Endometrial microvascular endothelial cells (primary cell): ENCODE results near the gene CEP72. TPM values are rescaled to one million over a fixed set of nuclear protein-coding genes. Genes with fewer than 3 reads are reported as not detected.
"Not testable (repeated sequence)": the region's sequence is repeated elsewhere in the genome, so short reads cannot be mapped to it uniquely, and the experiment has no call there.

Experiments used
- in situ Hi-C: cut with HindIII; loops from 2 replicates; pipeline ENCODE4 v1.10.0; 2017; ENCODE audit warnings: low sequenced_read_pairs, low pct_unique_long_range_greater_than_20kb; ENCODE audit errors: inconsistent ontology term
- total RNA-seq: library from RNA; depleted of rRNA; stranded (reverse); fragments of >200 nt; gene quantifications from one replicate; pipeline ENCODE4 v1.2.3, GENCODE V29; 2015; ENCODE audit errors: inconsistent ontology term

The CEP72 gene
- total RNA-seq, 1 donor from 2014 or later, result 8.9 TPM

DNA sequence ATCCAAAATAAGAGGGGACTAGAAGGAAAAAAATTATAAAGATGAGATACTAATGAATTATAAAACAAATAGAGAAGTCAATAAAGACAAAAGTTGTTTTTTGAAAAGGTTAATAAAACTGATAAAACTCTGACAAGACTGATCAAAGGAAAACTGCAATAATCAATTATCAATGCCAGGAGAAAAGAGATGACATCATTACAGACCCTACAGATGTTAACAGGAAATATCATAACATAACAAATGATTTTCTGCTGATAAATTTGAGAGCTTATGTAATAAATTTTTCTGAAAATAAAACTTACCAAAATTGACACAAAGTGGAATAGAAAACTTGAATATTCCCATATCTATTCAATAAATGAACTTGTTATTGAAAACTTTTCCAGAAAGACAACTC, 34.3 kb upstream of the CEP72 start:
- in situ Hi-C loops, result no loop called here

GRCh38 chr5:579211-579610, 32.9 kb upstream of the CEP72 start:
- in situ Hi-C loops, result no loop called here

GRCh38 chr5:579746-580366, 32.3 kb upstream of the CEP72 start:
- in situ Hi-C loops, result no loop called here

DNA sequence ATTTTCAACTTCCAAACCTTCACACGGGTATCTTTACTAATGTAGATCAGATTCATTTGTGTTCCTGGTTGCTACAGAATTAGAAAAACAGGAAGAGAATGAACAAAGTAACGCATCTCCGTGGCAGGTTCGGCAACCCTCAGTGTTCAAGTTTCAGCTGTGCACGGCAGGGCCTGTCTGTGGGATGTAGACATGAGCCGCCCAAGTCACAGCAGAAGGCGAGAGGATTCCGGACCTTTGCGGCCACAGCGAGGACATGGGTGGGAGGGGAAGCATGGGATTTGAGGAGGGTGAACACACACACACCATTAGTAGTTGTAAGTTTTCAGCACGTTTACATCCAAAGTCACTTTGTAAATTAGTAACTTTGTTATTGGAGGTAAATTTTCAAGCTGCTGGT, 31.7 kb upstream of the CEP72 start:
- in situ Hi-C loops, result no loop called here

DNA sequence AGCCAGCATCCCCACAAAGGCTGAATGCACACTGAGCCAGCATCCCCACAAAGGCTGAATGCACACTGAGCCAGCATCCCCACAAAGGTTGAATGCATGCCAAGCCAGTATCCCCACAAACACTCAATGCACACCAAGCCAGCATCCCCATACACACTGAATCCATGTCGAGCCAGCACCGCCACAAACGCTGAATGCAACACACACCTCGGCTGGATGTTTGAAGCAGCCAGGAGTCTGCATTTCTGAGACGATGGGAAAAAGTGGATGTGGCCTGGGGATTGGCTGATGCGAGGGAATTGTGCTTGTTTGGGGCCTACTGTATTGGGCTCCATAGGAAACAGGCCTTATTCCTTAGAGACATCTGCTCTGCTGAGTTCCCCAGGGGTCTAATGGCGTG, 30.9 kb upstream of the CEP72 start:
- in situ Hi-C loops, result no loop called here

DNA sequence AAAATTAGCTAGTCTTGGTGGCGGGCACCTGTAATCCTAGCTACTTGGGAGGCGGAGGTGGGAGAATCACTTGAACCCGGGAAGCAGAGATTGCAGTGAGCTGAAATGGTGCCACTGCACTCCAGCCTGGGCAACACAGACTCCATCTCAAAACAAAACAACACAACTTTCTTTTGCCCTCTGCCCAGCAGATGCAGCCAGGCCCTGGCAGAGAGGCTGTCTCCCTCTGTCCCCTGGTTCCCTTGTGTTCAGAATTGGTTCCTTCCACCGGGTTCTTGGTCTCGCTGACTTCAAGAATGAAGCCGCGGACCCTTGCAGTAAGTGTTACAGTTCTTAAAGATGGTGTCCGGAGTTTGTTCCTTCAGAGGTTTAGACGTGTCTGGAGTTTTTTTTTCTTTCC, 30.2 kb upstream of the CEP72 start:
- in situ Hi-C loops, result no loop called here

DNA sequence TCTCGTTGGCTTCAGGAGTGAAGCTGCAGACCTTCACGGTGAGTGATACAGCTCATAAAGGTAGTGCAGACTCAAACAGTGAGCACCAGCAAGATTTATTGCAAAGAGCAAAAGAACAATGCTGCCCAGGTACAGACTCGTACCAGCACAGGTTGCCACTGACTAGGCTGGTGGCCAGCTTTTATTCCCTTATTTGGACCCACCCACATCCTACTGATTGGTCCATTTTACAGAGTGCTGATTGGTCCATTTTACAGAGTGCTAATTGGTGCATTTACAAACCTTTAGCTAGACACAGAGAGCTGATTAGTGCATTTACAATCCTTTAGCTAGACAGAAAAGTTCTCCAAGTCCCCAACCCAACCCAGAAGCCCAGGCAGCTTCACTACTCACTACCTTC, 29.7 kb upstream of the CEP72 start:
- in situ Hi-C loops, result not testable (repeated sequence)

DNA sequence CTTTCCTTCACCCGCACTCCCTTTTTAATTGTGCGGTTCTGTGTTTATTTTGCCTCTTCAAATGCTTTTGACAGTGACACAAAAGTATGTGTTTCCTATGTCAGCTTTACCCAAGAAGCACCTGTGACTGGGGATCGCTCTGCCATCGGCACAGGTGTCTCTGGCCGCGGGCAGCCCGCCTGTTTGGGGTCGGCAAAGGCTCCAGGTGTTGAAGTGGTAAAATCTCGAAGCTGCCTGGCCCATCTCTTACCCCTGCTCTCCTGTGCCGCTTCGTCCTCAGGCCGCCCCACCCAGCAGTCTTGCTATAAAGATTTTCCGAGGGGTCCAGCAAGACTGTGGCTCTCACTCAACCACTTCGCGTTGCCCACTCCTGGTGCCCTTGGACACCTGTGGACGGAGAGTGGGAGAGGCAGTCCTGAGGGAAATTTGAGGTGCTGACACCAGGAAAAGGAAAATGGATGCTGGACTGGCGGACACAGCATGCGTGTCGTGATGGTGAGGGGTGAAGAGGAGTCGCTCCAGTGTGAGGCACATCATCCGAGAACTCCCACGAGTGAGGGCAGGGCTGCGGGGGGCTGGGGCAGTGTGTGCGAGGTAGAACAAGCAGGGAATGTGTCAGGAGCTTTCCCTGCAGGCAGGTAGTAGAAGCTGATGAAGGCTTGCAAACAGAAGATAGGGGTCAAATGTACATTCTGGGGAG, 29.1 kb upstream of the CEP72 start:
- in situ Hi-C loops, result no loop called here

DNA sequence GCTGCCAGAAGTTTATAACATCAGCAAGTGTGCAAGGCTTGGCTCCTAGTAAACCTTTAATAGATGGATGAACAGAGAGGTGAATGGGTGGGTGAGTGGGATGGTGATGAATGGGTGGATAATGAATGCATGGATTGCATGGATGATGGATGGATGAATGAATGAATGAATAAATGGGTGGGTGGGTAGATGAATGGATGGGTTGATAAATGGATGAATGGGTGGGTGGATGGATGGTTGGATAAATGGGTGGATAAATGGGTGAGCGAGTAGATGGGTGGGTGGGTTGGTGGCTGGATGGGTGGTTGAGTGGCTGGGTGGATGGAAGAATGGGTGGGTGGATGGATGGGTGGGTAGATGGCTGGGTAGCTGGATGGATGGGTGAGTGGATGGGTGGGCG, 28.5 kb upstream of the CEP72 start:
- in situ Hi-C loops, result no loop called here

GRCh38 chr5:584216-584615, 27.9 kb upstream of the CEP72 start:
- in situ Hi-C loops, result no loop called here

- in situ Hi-C loops, result no loop called here
Observed at GRCh38 chr5:584846-585245, 27.3 kb upstream of the CEP72 start.

DNA sequence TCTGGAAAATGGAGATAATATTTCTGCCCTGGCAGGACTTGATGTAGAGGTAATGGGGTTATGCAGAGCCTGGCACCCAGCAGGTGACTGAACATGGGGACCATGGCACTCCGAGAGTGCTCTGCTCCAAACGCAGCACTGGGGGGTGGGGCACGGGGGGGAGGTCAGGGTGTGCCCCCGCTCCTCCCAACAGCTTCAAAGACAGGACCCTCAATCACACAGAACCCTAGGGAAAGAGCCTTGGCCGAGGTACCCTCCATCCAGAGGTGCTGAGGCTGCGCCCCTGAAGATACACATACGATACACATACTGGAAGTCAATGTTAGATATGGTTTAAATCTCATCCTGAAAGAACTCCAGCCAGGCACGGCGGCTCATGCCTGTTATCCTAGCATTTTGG, 26.6 kb upstream of the CEP72 start:
- in situ Hi-C loops, result no loop called here

DNA sequence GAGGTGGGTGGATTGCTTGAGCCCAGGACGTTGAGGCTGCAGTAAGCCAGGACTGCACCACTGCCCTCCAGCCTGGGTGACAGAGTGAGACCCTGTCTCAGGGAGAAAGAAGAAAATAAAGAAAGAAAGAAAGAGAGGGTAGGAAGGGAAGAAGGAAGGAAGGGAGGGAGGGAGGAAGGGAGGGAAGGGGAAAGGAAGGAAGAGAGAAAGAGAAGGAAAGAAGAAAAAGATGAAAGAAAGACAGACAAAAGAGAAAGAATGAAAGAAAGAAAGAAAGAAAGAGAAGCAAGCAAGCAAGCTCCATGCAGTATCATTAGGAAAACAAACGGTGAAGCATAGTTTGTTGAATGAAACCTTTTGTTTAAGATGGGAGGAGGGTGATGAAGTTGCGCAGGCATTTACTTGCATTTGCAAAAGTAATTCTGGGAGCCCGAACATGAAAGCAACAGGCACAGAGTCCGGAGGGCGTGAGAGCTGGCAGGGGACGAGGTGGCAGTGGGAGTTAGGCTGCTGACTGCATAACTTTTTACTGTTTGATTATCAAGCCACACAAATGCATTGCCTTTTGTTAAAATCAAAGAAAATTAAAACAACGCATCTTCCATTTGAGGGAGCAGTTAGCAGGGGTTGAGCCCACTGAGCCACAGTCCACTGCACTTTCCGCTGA, 26.0 kb upstream of the CEP72 start:
- in situ Hi-C loops, result no loop called here

- in situ Hi-C loops, result no loop called here
Observed at GRCh38 chr5:586751-587285, 25.3 kb upstream of the CEP72 start.

DNA sequence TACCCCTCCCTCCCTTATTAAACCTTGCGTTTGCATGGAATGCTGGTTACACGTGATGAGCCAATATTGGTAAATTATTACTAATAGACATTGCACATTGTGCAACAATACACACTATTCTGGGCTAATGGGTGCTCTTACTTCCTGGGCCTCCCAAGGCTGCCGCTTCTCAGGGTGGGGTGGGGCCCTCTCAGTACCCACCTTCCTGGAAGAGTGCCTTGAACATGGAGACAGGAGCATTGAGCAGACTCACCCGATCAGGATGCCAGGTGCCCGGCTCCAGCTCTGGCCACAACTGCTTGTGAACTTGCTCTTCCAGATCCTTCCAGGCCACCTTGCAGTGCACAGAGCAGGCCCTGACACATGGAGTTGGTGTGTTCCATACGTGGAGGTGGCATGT, 24.7 kb upstream of the CEP72 start:
- in situ Hi-C loops, result no loop called here

- in situ Hi-C loops, result no loop called here
Observed at GRCh38 chr5:588406-588995, 23.6 kb upstream of the CEP72 start.

GRCh38 chr5:589173-589572, 23.0 kb upstream of the CEP72 start:
- in situ Hi-C loops, result no loop called here

DNA sequence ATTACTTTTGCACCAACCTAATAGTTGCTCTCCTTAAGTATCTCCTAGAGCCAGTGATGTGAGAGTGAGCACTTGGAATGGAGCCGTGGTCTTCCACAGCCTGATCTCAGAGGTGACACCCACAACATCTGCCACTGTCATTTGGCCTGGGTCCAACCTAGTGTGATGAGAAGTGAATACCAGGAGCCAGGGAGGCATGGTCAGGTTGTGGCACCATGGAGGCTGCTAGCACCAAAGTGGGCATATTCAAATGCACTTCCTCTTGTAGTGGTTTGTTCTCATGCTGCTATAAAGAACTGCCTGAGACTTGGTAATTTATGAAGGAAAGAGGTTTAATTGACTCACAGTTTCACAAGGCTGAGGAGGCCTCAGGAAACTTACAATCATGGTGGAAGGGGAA, 22.6 kb upstream of the CEP72 start:
- in situ Hi-C loops, result no loop called here

DNA sequence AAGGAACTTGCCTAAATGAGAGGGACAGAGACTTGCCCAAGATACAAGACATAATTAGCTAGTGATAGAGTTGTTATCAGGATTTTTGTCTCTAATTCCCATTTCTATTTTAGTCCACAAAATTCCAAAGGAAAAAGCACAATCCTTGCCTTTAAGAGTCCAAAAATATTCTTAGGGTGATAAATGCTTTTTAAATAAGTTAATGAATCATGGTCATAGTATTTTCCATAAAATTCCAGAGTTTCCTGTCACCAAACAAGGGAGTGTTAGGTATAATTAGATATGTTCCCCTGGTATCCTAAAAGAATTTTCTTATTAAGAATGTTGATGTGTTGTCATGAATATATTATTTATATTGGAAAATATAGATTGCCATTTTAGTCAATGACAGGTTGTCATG, 21.8 kb upstream of the CEP72 start:
- in situ Hi-C loops, result no loop called here

GRCh38 chr5:591746-592145, 20.4 kb upstream of the CEP72 start:
- in situ Hi-C loops, result no loop called here
